Measurements from ENCODE around the gene CATSPERB. TPM values are rescaled to one million over a fixed set of nuclear protein-coding genes. Genes with fewer than 3 reads are reported as not detected.
"Not testable (repeated sequence)": the region's sequence is repeated elsewhere in the genome, so short reads cannot be mapped to it uniquely, and the experiment has no call there.

Gene CATSPERB
- total and polyA plus RNA-seq, 2 donors (not counting 3 experiments of a cell fraction or from before 2014, with no cell fraction given) = not detected

- no peaks in the 10 kb centered on the region for H3K36me3 ChIP-seq (ENCODE audit: control insufficient read depth in 2 of 2, extremely low read depth in 1 of 2, insufficient read depth in 2 of 2, low read length in 2 of 2)
- no peak overlapping the region for H3K27ac ChIP-seq (ENCODE audit: insufficient read depth, low read depth, low read length)
- H3K4me1 ChIP-seq (ENCODE audit: control insufficient read depth, extremely low read depth, insufficient read depth, low read length) = peaks cover 9% of the 10 kb centered on the region
- ChIA-PET POLR2A (no interaction called here), CTCF (no interaction called here)
- no peaks in the 10 kb centered on the region for H3K79me2 ChIP-seq (ENCODE audit: control insufficient read depth, insufficient read depth, low read length)
- no peak overlapping the region for H3K9ac ChIP-seq (replicated peaks; ENCODE audit: extremely low read depth, insufficient read depth, low read length)
- no peak overlapping the region for H2AFZ ChIP-seq (ENCODE audit: low read depth, low read length)
- intact Hi-C loops (cut with micrococcal nuclease) (no loop called here), dilution Hi-C loops (cut with MboI; ENCODE audit: extremely low pct_ligation_motif_present, low sequenced_read_pairs) (no loop called here)
- no peak for DNase-seq (ENCODE audit: low read depth, low spot score)
- H3K4me2 ChIP-seq (ENCODE audit: insufficient read depth, low read length) = no peak overlapping the region
- H3K9me3 ChIP-seq (replicated peaks; ENCODE audit: control insufficient read depth, insufficient read depth, low read length) = no peaks in the 10 kb centered on the region
- no peaks in the 10 kb centered on the region for H3K27me3 ChIP-seq (ENCODE audit: control insufficient read depth in 2 of 2, insufficient read depth in 2 of 2, low read length in 2 of 2)
- H4K20me1 ChIP-seq (replicated peaks; ENCODE audit: control insufficient read depth, extremely low read depth, insufficient read depth, low read length) = no peaks in the 10 kb centered on the region
- H3K4me3 ChIP-seq (replicated peaks in 1 of 3; ENCODE audit: insufficient read depth in 1 of 3, low read depth in 1 of 3, low read length in 3 of 3) = no peak overlapping the region
- no peak for FAIRE-seq
- TF ChIP-seq FOS (IDR thresholded peaks at IDR 0.05; ENCODE audit: borderline replicate concordance, insufficient read depth, low read length) = no peak
- no peak for TF ChIP-seq MYC (IDR thresholded peaks at IDR 0.05; ENCODE audit: low read depth, low read length)
- no peak for TF ChIP-seq CTCF (IDR thresholded peaks at IDR 0.05; ENCODE audit: extremely low read depth in 1 of 2, insufficient read depth in 1 of 2, low read depth in 1 of 2, low read length in 2 of 2)
- TF ChIP-seq POLR2A (IDR thresholded peaks at IDR 0.05; ENCODE audit: low read depth, low read length) = no peak
- no peak for TF ChIP-seq MAX (IDR thresholded peaks at IDR 0.05; ENCODE audit: insufficient read depth, insufficient read length)
- no peak for TF ChIP-seq GATA2 (IDR thresholded peaks at IDR 0.05; ENCODE audit: insufficient read depth, insufficient read length, low read depth, low read length)
- no peak for TF ChIP-seq EZH2 (IDR thresholded peaks at IDR 0.05; ENCODE audit: borderline replicate concordance, low read depth, low read length, severe bottlenecking)
- no peak for TF ChIP-seq POLR2AphosphoS5 (IDR thresholded peaks at IDR 0.05; ENCODE audit: insufficient read depth, low read depth, low read length)
- TF ChIP-seq JUN (IDR thresholded peaks at IDR 0.05; ENCODE audit: borderline replicate concordance, insufficient read depth, insufficient read length, low read depth) = no peak
- H3K9me1 ChIP-seq (replicated peaks; ENCODE audit: control insufficient read depth, extremely low read depth, insufficient read depth, low read length) = no peaks in the 10 kb centered on the region
- BruUV-seq (replicated peaks) = no TSS peak
These were observed 10.9 kb upstream of the CATSPERB start for GRCh38 chr14:91742621-91743304.

GRCh38 chr14:91739867-91740266 lies 8.0 kb upstream of the CATSPERB start:
- FAIRE-seq; intact Hi-C loops (cut with micrococcal nuclease); POLR2A ChIA-PET; H3K9me3 ChIP-seq (replicated peaks; ENCODE audit: control insufficient read depth, insufficient read depth, low read length); dilution Hi-C loops (cut with MboI; ENCODE audit: extremely low pct_ligation_motif_present, low sequenced_read_pairs); BruUV-seq (replicated peaks); H3K4me1 ChIP-seq (ENCODE audit: control insufficient read depth, extremely low read depth, insufficient read depth, low read length); H3K36me3 ChIP-seq (ENCODE audit: control insufficient read depth in 2 of 2, extremely low read depth in 1 of 2, insufficient read depth in 2 of 2, low read length in 2 of 2); H3K27ac ChIP-seq (ENCODE audit: insufficient read depth, low read depth, low read length); H3K27me3 ChIP-seq (ENCODE audit: control insufficient read depth in 2 of 2, insufficient read depth in 2 of 2, low read length in 2 of 2); H3K9ac ChIP-seq (replicated peaks; ENCODE audit: extremely low read depth, insufficient read depth, low read length); H3K79me2 ChIP-seq (ENCODE audit: control insufficient read depth, insufficient read depth, low read length); H3K9me1 ChIP-seq (replicated peaks; ENCODE audit: control insufficient read depth, extremely low read depth, insufficient read depth, low read length); H2AFZ ChIP-seq (ENCODE audit: low read depth, low read length); H4K20me1 ChIP-seq (replicated peaks; ENCODE audit: control insufficient read depth, extremely low read depth, insufficient read depth, low read length); DNase-seq (ENCODE audit: low read depth, low spot score); H3K4me2 ChIP-seq (ENCODE audit: insufficient read depth, low read length); CTCF ChIA-PET; H3K4me3 ChIP-seq (replicated peaks in 1 of 3; ENCODE audit: insufficient read depth in 1 of 3, low read depth in 1 of 3, low read length in 3 of 3): not testable (repeated sequence)

All from endothelial cell of umbilical vein (primary cell).